GM10266 (cell line): ENCODE measurements around the gene POLA2.

Experiments used
- DNase-seq: peaks from one replicate; pipeline ENCODE4 v3.0.0; 2012; ENCODE audit errors: extremely low spot score
- TF ChIP-seq, protein P1 (sequence below): IDR thresholded peaks from 2 replicates; pipeline ENCODE4 v1.5.1; 2012; ENCODE audit warnings: mild to moderate bottlenecking, low read depth; ENCODE audit not compliant: control insufficient read depth, insufficient read depth; ENCODE audit errors: missing control alignments

The POLA2 gene

DNA sequence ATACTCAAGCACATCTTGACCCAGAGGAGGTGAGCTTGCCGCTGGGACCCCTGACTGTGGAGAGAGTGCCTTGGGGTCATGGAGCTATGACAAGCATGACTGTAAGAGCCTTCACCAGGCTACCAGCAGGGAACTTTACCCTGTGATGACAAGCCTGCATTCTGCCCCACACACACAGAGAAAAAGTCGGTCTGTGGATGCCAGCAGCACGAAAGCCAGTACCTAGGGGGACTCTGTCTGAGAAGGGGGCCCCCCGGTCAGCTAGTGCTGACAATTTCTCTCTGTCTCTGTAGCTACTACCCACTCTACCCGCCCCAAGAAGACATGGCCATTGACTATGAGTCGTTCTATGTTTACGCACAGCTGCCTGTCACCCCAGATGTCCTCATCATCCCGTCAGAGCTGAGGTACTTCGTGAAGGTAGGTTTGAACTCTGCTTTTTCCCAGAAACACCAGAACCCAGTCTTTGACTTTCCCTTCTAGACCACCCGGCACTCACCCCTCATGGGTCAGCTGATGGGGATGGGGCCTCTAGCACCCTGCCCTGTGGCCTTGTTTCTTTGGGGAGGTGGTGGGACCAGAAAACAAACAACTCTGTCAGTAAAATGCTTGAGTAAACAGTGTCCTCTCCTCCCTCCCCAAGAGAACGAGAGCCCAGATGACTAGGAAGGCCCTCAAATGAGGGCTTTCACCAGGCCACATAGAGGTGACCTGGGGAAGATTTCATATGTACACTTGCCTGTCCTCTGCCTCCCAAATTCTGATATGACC, 34.0 kb downstream of the POLA2 start:
- TF ChIP-seq, protein P1, sequence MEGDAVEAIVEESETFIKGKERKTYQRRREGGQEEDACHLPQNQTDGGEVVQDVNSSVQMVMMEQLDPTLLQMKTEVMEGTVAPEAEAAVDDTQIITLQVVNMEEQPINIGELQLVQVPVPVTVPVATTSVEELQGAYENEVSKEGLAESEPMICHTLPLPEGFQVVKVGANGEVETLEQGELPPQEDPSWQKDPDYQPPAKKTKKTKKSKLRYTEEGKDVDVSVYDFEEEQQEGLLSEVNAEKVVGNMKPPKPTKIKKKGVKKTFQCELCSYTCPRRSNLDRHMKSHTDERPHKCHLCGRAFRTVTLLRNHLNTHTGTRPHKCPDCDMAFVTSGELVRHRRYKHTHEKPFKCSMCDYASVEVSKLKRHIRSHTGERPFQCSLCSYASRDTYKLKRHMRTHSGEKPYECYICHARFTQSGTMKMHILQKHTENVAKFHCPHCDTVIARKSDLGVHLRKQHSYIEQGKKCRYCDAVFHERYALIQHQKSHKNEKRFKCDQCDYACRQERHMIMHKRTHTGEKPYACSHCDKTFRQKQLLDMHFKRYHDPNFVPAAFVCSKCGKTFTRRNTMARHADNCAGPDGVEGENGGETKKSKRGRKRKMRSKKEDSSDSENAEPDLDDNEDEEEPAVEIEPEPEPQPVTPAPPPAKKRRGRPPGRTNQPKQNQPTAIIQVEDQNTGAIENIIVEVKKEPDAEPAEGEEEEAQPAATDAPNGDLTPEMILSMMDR, result no peak

DNA sequence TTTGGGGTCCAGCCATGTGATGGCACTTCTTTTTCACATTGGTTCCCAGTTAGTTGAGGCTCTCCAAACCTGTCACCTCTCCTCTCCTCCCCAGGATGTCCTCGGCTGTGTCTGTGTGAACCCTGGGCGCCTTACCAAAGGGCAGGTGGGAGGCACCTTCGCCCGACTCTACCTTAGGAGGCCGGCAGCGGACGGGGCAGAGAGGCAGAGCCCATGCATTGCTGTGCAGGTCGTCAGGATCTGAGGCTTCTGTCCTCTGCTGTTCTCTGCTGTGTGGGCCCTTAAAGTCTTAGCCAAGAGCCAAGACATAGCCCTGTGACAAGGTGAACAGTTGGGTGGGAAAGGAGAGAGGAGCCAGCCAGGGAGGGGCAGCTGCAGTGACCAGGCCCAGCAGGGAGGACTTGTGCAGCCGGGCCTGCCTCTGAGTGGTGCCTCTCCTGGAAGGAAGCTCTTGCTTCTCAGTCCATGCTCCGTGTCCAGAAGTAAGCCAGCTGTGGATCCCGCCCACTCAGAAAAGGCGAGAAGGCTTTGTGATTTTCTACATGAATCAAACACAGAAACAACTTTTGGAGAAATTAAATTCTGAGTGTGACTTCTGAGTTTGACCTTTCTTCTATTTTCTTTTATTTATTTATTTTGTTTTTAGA, 35.4 kb downstream of the POLA2 start:
- TF ChIP-seq, protein P1, result no peak

More for the DNA sequence above, 34.0 kb downstream of the POLA2 start:
- DNase-seq, result no peak

DNA sequence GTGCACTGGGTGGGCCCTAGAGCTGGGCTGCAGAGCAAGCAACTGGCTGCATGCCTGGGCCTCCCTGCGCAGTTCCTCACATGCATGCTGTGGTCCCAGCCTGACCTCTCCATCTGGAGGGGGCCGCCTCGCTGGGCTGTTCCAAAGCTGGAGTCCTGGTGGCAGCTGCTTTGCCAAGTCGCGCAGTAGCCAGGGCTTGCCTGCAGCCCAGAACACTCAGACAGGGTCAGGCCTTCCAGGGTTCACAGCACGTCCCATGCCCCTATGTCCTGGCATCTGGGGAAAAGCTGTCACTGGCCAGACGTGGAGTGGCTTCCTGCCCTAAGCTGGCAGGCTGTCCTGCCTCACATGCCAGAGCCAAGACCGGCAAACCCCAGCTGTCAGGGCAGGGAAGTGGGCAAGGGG, 36.4 kb downstream of the POLA2 start:
- TF ChIP-seq, protein P1, result no peak
- DNase-seq, result no peak

More for the DNA sequence above, 35.4 kb downstream of the POLA2 start:
- no peak for DNase-seq

DNA sequence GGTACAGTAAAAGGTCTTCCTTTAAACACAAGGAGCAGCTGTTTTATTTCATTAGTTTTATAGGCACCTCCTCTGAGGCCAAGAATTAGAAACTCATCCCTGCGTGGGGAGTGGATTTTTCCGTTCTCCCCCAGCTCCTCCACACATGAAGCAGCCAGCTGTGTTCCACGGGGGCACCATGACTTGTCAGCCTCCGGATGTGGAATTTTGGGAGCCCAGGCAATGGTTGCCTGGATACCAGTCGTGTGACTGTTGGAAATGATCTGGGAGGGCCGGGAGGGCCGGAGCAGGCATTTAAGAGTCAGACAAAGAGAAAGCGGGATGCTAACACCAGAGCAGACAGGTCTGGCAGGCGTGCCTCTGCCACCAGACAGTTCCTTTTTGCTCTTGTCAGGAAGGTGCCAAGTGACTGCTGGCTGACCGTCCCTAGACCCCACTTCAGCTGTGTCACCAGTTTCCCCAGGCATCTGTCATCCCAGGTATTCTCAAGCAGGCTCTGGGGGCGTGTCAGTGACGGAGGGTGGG, 37.0 kb downstream of the POLA2 start:
- DNase-seq, result no peak
- TF ChIP-seq, protein P1, result no peak

DNA sequence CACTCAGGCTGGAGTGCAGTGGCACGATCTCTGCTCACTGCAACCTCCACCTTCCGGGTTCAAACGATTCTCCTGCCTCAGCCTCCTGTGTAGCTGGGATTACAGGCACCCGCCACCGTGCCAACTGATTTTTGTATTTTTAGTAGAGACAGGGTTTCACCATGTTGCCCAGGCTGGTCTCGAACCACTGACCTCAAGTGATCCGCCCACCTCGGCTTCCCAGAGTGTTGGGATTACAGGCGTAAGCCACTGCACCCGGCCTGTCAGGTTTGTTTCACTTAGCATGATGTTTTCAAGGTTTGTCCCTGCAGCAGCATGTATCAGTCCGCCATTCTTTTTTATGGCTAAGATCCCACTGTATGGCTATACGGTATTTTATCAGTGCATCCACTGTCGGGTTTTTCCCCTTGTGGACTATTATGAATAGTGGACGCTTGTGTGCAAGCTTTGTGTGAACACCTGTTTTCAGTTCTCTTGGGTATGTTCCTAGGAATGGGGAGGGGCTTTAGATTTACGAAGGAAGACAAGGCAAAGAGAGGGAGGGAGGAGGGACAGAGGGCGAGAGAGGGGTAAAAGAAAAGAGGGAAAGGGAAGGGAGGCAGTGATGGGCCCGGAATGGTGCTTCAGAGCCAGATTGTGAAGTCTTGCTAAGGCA, 39.0 kb downstream of the POLA2 start:
- TF ChIP-seq, protein P1, result no peak
- no peak for DNase-seq

DNA sequence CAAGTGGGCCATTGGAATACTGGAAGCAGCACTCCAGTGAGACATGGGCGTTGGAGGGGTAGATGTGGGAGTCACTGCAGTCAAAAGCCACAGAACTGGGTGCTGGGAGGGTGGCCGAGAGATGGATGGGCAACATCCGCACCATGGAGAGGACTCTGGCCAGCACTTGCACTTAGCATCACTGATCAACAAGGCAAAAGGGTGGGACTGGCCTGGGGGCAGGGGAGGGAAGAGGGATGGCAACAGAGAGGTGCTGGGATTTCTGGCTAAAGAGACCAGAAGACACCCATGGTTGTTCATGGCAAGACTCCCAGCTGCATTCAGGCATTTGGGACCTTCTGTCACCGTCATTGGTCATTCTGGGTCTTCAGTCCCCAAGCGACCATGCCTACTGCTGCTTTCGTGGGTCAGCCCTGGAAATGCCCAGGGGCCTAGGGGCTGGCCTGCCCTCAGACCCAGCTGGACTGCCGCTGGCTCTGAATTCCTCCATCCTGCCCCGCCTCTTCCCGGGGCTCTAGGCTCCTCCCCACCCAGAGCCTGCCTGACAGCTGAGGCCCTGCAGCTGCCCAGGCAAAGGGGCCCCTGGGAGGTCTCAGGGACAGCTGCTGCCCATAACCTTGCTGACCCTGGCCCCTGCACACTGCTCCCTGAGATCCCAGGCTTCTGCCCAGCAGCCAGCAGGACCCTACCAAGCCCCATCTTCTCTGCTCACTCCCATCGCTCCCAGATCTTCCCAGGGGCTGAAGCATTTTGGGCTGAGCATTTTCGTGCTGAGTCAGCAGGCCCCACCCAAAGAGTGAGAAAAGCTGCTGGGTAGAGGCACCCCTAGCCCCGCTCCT, 39.9 kb downstream of the POLA2 start:
- TF ChIP-seq, protein P1, result no peak
- DNase-seq, result no peak
